HG03095 (cell line): ENCODE results near the gene PRSS37.

ENCODE experiments used
- ATAC-seq: cut with Tn5 transposase; IDR thresholded peaks from one replicate; pipeline ENCODE4 v1.9.1; 2021; ENCODE audit warnings: moderate library complexity; ENCODE audit not compliant: unreplicated experiment

The PRSS37 gene

GRCh38 chr7:141789917-141790316 is 51.4 kb downstream of the PRSS37 start, which contains the start of gene TAS2R5:
Gene TAS2R5, plus strand, starts transcription at chr7:141790217. Its CDS starts 145 bp downstream, at chr7:141790362.
- no peak for ATAC-seq

GRCh38 chr7:141788296-141788695 is 53.0 kb downstream of the PRSS37 start:
- no peak for ATAC-seq
